Neutrophil (primary cell): ENCODE results near the gene SNU13.
"Not testable (repeated sequence)": the region's sequence is repeated elsewhere in the genome, so short reads cannot be mapped to it uniquely, and the experiment has no call there.

Experiments used
- H3K27ac ChIP-seq: fragments of 200-600 bp; sonication (generic); 2 replicates; pipeline ENCODE4 v1.5.1; 2016; ENCODE audit warnings: mild to moderate bottlenecking, moderate library complexity
- H3K27me3 ChIP-seq: fragments of 200-600 bp; sonication (generic); 2 replicates; pipeline ENCODE4 v1.6.0; 2016; ENCODE audit warnings: mild to moderate bottlenecking
- H3K36me3 ChIP-seq: fragments of 200-600 bp; sonication (generic); 2 replicates; pipeline ENCODE4 v1.5.1; 2017
- H3K4me1 ChIP-seq, 2 experiments: fragments of 200-600 bp in 1 of 2; sonication (generic) in 1 of 2; 1 replicate in 1 of 2; 2 replicates in 1 of 2; pipeline versions ENCODE4 v1.5.1 to v1.6.1; 2013 to 2016; ENCODE audit warnings: low read depth in 1 of 2, low read length in 1 of 2, mild to moderate bottlenecking in 1 of 2, moderate library complexity in 1 of 2; ENCODE audit not compliant: control insufficient read depth in 1 of 2, insufficient read depth in 1 of 2
- H3K4me3 ChIP-seq, 2 experiments: fragments of 200-600 bp in 1 of 2; sonication (generic) in 1 of 2; 1 replicate in 1 of 2; 2 replicates in 1 of 2; pipeline ENCODE4 v1.5.1; 2013 to 2016; ENCODE audit warnings: low read depth in 1 of 2, low read length in 1 of 2, mild to moderate bottlenecking in 1 of 2, moderate library complexity in 1 of 2
- H3K9me3 ChIP-seq: fragments of 200-600 bp; sonication (generic); 2 replicates; pipeline ENCODE4 v1.5.1; 2016
- CTCF ChIP-seq: fragments of 200-600 bp; sonication (generic); IDR thresholded peaks from 2 replicates; pipeline ENCODE4 v1.5.1; 2016; ENCODE audit warnings: antibody characterized with exemption

SNU13 gene

DNA sequence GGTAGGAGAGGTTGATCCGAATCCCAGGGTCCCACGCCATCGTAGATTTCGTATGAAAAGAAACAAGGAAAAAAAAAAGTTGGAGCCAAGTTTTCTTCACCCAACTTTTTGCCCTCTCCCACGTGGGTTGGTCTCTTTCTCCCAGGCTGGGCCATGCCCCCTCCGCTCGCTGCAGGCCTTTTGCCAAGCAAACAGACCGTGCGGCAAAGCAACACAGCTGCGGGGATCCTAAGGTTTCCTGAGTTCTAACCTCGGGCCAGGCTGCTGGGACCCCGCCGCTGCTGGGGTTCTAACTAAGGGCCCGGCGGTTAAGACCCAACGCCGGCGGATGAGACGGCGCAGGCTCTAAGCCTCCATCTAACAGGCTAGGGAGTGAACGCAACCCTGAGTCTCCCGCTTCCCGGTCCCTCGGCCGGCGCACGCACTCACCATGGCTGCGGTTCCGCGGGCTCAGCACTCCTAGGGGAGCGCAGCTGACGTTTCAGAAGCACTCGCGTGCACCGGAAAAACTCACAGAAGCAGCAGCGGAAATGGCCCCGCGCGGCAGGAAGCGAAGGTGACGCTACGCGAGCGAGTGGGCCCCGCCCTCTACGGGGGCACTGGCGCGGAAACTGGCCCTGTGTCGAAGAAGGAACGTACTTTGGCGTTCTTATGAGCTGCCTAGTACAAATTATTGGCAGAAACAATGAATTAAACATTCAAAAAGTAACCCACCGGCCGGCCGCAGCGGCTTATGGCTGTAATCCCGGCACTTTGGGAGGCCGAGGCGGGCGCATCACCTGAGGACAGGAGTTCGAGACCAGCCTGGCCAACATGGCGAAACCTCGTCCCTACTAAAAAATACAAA, at the start of gene SNU13:
Gene SNU13, minus strand, starts transcription at position 503 of the 847 bp plus-strand sequence. Its CDS starts 71 bp downstream, at position 432.
- TF ChIP-seq CTCF: peak; percentile 71
- H3K4me3 ChIP-seq: peak within 1 kb of the TSS; percentile 79 to 92
- H3K27ac ChIP-seq: peak within 1 kb of the TSS; percentile 96
- H3K9me3 ChIP-seq: no peaks in the 10 kb centered on the region
- H3K4me1 ChIP-seq: peaks cover 15 to 20% of the 10 kb centered on the region in 2 experiments
- no peaks in the 10 kb centered on the region for H3K27me3 ChIP-seq
- H3K36me3 ChIP-seq: peaks cover 2% of the 10 kb centered on the region

- not testable (repeated sequence) for H3K27ac ChIP-seq, H3K27me3 ChIP-seq, H3K36me3 ChIP-seq, H3K4me1 ChIP-seq, H3K4me3 ChIP-seq, H3K9me3 ChIP-seq
Observed at GRCh38 chr22:41733241-41733640, 44.6 kb upstream of the SNU13 start.

GRCh38 chr22:41732096-41732772, 43.6 kb upstream of the SNU13 start:
- Histone ChIP-seq H3K4me3 (no peak overlapping the region), H3K27ac (no peak overlapping the region), H3K27me3 (no peaks in the 10 kb centered on the region), H3K4me1 (no peaks in the 10 kb centered on the region), H3K36me3 (no peaks in the 10 kb centered on the region), H3K9me3 (no peaks in the 10 kb centered on the region)
- no peak for TF ChIP-seq CTCF

DNA sequence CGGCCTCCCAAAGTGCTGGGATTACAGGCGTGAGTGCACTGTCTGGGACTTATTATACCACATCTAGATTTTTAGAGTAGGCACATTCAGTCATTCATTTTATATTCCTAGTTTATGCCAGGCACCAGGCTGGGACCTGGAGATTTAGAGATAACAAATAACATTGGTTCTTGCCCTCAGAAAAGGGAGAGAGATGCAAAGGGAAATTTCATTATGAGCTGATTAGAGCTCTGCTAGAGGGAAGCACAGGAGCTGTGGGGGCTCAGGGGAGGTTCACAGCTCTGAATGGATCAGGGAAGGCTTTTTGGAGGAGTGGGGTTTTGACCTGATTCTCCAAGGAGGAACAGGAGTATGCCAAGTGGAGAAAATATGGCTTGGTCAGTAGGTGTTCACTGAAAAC, 42.9 kb upstream of the SNU13 start:
- Histone ChIP-seq H3K4me1 (no peaks in the 10 kb centered on the region), H3K27ac (no peak overlapping the region), H3K36me3 (no peaks in the 10 kb centered on the region), H3K27me3 (no peaks in the 10 kb centered on the region), H3K9me3 (no peaks in the 10 kb centered on the region), H3K4me3 (no peak overlapping the region)
- no peak for TF ChIP-seq CTCF

DNA sequence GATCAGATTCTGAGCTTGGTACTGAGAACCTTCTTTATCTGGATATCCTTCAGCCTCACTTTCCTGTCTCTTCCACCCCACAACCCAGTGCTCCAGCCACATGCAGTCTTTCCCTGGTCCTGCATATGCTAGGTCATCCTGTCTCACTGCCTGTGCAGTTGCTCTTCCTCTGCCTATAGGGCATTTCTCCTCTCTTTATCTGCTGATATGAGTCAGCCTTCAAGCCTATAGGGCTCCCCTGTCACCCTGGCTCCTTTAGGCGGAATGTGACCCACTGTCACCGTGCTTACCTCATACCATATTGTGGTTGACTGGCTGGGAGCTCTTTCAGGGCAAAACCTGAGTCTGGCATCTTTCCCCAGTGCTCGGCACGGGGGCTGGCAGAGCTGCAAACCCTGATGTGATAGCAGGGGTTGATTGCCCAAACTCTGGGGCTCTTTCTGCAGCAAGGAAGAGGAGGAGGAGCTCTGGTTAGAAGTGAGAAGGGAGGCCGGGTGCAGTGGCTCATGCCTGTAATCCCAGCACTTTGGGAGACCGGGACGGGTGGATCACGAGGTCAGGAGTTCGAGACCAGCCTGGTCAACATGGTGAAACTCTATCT, 36.9 kb upstream of the SNU13 start:
- Histone ChIP-seq H3K27ac (no peak overlapping the region), H3K9me3 (no peaks in the 10 kb centered on the region), H3K4me3 (no peak overlapping the region), H3K36me3 (no peaks in the 10 kb centered on the region), H3K27me3 (no peaks in the 10 kb centered on the region), H3K4me1 (no peaks in the 10 kb centered on the region)
- no peak for TF ChIP-seq CTCF

DNA sequence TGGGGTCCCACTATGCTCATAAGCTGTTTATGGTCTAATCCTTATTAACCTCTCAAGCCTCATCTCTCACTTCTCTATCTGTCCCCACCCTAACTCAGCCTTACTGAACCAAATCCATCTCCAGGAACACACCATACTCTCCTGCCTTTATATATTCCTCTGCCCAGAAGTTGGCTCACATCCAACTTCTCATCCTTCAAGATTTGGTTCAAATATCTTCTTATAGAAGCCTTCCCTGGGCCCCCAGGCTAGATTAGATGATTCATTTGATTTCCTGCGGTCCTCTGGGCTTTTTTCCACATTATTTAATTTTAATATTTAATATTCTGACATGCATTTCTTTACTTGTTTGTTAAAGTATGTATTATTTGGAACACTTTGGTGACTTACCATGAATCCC, 33.8 kb upstream of the SNU13 start:
- no peaks in the 10 kb centered on the region for H3K9me3 ChIP-seq
- H3K4me3 ChIP-seq: no peak overlapping the region
- no peaks in the 10 kb centered on the region for H3K36me3 ChIP-seq
- no peak overlapping the region for H3K27ac ChIP-seq
- H3K4me1 ChIP-seq: no peaks in the 10 kb centered on the region
- H3K27me3 ChIP-seq: no peaks in the 10 kb centered on the region
- no peak for TF ChIP-seq CTCF
